C4-2B (cell line): Measurements from ENCODE around the gene COG1.

Experiments used
- H3K27ac ChIP-seq: fragments of 450-650 bp; 2 replicates; pipeline ENCODE4 v1.5.1; 2017
- ZFX ChIP-seq: fragments of 450-650 bp; IDR thresholded peaks from 2 replicates; pipeline ENCODE4 v1.6.1; 2017
- TF ChIP-seq, protein P1 (sequence below): fragments of 450-650 bp; conservative IDR thresholded peaks from 2 replicates; pipeline ENCODE4 v1.5.1; 2017; ENCODE audit warnings: mild to moderate bottlenecking

Gene COG1

DNA sequence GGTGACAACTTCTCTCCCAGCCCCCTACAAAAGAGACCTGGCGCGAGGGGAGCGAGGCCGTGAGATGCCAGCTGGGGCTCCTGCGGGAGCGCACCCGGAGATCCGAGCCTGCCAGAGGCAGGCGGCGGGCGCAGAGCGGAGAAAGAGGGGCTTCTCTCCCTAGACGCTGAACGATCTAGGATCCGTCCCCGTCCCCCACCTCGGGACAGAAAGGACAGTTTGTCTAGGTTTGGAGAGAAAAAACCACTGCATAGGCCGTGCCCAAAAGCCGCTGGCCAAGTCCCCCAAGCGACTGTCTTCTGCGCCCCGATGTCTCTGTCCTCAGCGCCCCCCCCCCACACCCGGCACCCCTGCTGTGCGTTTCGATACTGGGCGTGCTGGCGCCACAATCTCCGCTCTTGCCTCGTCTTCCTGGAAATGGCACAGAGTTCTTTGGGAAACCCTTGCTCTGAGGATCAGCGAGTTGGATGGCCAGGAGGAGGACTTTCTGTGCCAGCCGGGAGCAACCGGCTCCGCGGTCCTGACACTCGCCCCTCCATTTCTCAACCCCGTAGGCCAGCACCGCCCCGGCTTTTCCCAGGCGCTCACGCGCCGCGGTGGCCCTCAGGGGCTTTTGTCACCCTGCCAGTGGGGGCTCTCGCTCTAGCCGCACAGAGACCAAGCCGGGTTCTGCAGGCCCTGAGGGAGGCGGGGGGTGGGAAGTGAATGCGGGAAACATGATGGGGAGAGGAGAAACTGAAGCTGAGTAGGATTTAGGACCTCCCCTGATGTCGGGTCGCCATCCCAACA is 27.0 kb upstream of the COG1 start:
- H3K27ac ChIP-seq = no peak overlapping the region

DNA sequence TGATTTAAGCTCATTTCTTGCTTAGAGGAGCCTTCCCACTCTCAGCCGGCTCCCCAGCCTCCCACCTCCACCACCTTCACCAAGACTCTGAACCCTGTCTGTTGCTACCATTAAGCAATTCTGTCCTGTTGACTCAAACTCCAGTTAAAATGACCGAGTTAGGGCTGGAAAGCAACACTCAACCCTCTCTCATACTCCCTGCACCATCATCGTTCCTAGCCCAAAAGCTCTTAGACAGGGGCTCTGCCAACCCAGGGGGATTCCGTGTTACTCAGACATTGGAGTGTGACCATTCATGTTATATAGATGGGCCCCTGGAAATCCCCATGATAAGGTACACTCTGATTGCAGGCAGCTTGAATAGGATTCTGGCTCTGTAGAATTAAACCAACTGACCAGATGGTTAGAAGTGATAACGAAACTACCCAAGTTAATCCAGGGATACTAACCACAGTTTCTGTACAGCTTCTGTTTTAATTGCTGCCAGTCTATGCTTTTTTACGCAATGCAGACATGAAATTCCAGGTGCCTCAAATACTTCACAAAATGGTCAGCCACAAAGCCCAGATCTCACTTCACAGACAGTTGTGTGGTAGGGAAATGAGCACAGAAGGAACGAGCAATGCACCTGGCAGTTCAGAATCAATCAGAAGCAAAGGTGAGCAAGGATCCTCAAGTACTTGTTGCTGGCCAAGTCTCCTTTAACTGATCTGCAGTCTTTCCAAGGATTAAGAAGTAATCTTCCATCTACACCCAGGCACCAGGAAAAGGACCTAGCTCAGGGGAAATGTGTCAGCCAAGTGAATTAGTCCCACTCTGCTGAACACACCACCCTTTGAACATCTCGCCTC is 25.9 kb upstream of the COG1 start:
- no peak overlapping the region for H3K27ac ChIP-seq
- TF ChIP-seq, protein P1, sequence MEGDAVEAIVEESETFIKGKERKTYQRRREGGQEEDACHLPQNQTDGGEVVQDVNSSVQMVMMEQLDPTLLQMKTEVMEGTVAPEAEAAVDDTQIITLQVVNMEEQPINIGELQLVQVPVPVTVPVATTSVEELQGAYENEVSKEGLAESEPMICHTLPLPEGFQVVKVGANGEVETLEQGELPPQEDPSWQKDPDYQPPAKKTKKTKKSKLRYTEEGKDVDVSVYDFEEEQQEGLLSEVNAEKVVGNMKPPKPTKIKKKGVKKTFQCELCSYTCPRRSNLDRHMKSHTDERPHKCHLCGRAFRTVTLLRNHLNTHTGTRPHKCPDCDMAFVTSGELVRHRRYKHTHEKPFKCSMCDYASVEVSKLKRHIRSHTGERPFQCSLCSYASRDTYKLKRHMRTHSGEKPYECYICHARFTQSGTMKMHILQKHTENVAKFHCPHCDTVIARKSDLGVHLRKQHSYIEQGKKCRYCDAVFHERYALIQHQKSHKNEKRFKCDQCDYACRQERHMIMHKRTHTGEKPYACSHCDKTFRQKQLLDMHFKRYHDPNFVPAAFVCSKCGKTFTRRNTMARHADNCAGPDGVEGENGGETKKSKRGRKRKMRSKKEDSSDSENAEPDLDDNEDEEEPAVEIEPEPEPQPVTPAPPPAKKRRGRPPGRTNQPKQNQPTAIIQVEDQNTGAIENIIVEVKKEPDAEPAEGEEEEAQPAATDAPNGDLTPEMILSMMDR = no peak
- TF ChIP-seq ZFX = no peak

More for the DNA sequence above, 27.0 kb upstream of the COG1 start:
- TF ChIP-seq, protein P1 = no peak
- TF ChIP-seq ZFX = no peak

DNA sequence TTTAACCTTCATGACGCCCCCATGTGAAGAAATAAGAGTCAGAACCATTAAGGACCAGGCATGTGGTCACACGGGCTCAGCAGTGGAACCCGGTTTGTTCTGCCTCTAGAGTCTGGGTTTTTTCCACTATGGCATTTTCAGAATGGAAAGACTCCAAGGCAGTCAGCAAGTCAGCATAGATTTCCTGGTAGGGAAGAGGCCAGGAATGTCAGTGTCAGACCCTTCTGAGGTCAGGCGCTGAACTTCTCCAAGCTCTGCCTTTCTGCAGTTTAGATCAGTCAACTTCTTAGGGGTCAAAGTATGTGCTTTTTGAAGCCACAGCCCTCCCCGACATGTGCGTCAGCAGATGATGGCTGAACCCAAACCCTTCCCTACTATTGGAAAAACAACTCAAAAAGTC is 24.2 kb upstream of the COG1 start:
- no peak overlapping the region for H3K27ac ChIP-seq
- no peak for TF ChIP-seq ZFX
- TF ChIP-seq, protein P1 = no peak

DNA sequence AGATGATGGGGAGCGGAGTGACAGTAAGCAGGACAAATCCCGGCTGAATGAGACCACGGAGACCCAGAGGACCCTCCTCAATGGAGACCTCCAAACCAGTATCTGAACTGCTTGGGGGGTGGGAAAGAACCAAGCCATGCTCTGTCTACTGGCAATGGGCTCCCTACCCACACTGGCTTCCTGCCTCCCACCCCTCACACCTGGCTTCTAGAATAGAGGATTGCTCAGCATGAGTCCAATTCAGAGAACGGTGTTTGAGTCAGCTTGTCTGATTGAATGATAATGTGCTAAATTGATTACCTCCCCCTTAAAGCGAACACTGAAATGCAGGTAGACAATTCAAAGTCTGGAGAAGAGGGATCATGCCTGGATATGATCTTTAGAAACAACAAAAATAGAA is 22.5 kb upstream of the COG1 start:
- TF ChIP-seq ZFX = no peak
- TF ChIP-seq, protein P1 = no peak
- H3K27ac ChIP-seq = no peak overlapping the region

DNA sequence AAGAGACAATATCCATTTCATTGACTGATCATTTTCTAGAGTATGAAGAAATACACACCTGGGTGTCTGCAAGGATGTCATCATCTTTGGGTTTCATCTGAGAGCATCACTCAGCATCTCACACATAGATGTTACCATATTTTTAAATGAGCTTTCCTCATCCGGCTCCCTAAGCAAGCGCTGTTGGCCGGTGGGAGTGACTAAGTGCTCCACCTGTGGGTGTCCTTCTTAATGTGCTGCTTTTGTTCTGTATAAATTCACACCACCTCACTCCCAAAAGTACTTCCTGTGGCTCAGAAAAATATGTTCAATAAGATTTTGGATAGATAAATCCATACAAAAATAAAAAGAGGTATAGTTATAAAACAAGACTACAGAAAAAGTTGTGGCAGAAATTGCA is 20.6 kb upstream of the COG1 start:
- no peak overlapping the region for H3K27ac ChIP-seq
- TF ChIP-seq ZFX = no peak
- TF ChIP-seq, protein P1 = no peak

DNA sequence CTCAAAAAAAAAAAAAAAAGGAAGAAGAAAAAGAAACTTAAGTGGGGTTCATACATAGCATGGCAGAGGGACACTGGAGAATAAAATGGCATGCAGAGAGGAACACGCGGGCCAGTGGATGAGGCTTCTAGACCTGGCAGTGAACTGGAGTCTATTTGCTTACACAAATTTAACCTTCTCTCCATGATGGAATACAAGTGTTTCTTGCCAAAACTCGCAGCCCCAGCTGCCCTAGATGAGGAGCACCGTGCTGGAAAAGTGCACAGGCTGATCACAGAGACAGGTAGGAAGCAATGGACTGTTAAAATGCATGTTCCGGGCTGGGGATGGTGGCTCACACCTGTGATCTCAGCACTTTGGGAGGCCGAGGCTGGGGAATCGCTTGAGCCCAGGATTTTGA is 18.7 kb upstream of the COG1 start:
- no peak overlapping the region for H3K27ac ChIP-seq
- TF ChIP-seq ZFX = no peak
- TF ChIP-seq, protein P1 = no peak

DNA sequence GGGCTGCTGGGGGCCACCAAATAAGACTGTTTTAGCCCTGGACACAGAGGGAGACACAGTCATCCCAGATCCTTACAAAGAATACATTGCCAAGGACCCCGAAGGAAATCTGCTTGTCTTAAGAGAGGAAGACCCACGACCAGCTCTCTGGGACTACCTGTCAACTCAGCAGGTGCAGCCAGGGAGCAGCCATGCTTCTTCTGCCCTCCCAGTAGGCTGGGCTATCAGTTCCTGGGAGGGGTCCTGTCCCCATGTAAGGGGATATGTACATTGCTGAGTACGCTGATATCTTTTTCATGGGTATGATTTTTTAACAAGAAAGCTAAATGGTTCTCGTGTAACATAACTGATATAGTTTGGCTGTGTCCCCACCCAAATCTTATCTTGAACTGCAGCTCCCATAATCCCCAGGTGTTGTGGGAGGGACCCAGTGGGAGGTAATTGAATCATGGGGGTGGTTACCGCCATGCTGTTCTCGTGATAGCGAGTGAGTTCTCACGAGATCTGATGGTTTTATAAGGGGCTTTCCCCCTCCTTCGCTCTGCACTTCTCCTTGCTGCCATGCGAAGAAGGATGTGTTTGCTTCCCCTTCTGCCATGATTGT is 16.8 kb upstream of the COG1 start:
- TF ChIP-seq, protein P1 = no peak
- TF ChIP-seq ZFX = no peak
- no peak overlapping the region for H3K27ac ChIP-seq
